Chondrocyte (in vitro differentiated cells): ENCODE data around the gene ORMDL3. TPM values are rescaled to one million over a fixed set of nuclear protein-coding genes. Genes with fewer than 3 reads are reported as not detected.

ENCODE experiments used
- DNase-seq: peaks from one replicate; pipeline ENCODE4 v3.0.0; 2021; ENCODE audit warnings: mixed read lengths, low spot score
- H3K27ac Mint-ChIP-seq: one replicate; pipeline ENCODE4 v1.8.0; 2021; ENCODE audit warnings: mild to moderate bottlenecking, moderate library complexity, mixed read lengths; ENCODE audit not compliant: unreplicated experiment
- H3K27me3 Mint-ChIP-seq: 2 replicates; pipeline ENCODE4 v1.8.0; 2021; ENCODE audit warnings: low read depth, mixed read lengths
- H3K36me3 Mint-ChIP-seq: 2 replicates; pipeline ENCODE4 v1.8.0; 2021; ENCODE audit warnings: low read depth, mixed read lengths
- H3K4me1 Mint-ChIP-seq: 2 replicates; pipeline ENCODE4 v1.8.0; 2021; ENCODE audit warnings: low read depth, mild to moderate bottlenecking, mixed read lengths
- H3K4me3 Mint-ChIP-seq: one replicate; pipeline ENCODE4 v1.8.0; 2021; ENCODE audit warnings: mild to moderate bottlenecking, moderate library complexity, mixed read lengths; ENCODE audit not compliant: unreplicated experiment
- H3K9me3 Mint-ChIP-seq: 2 replicates; pipeline ENCODE4 v1.8.0; 2021; ENCODE audit warnings: low read depth, mixed read lengths
- CTCF ChIP-seq: fragments of 200-600 bp; sonication (generic); IDR thresholded peaks from 2 replicates; pipeline ENCODE4 v1.5.0; 2021; ENCODE audit warnings: antibody characterized with exemption, mild to moderate bottlenecking, moderate library complexity
- total RNA-seq: library from RNA; stranded (reverse); gene quantifications from 3 replicates; pipeline ENCODE4 v1.2.1, GENCODE V29; 2021

The ORMDL3 gene
- total RNA-seq, 1 donor from 2014 or later: 59.9 TPM

- TF ChIP-seq CTCF: no peak
- no peak for DNase-seq
- H3K27ac Mint-ChIP-seq: no peak overlapping the region
- peaks cover 12% of the 10 kb centered on the region for H3K4me1 Mint-ChIP-seq
- H3K27me3 Mint-ChIP-seq: no peaks in the 10 kb centered on the region
- no peaks in the 10 kb centered on the region for H3K9me3 Mint-ChIP-seq
- no peak overlapping the region for H3K4me3 Mint-ChIP-seq
- H3K36me3 Mint-ChIP-seq: no peaks in the 10 kb centered on the region
These were observed 27.5 kb upstream of the ORMDL3 start for GRCh38 chr17:39954876-39955275.

GRCh38 chr17:39953471-39953888, 26.1 kb upstream of the ORMDL3 start:
- DNase-seq: no peak
- Mint-ChIP-seq H3K4me3 (peak overlapping the region; percentile 71), H3K27me3 (no peaks in the 10 kb centered on the region), H3K4me1 (peaks cover 9% of the 10 kb centered on the region), H3K9me3 (no peaks in the 10 kb centered on the region), H3K36me3 (no peaks in the 10 kb centered on the region), H3K27ac (no peak overlapping the region)
- TF ChIP-seq CTCF: no peak

GRCh38 chr17:39952680-39953470, 25.5 kb upstream of the ORMDL3 start:
- H3K36me3 Mint-ChIP-seq: no peaks in the 10 kb centered on the region
- no peaks in the 10 kb centered on the region for H3K9me3 Mint-ChIP-seq
- TF ChIP-seq CTCF: no peak
- H3K4me1 Mint-ChIP-seq: peaks cover 9% of the 10 kb centered on the region
- H3K27ac Mint-ChIP-seq: no peak overlapping the region
- no peaks in the 10 kb centered on the region for H3K27me3 Mint-ChIP-seq
- peak overlapping the region; percentile 71 for H3K4me3 Mint-ChIP-seq
- DNase-seq: peak; percentile 96

GRCh38 chr17:39951924-39952679, 24.7 kb upstream of the ORMDL3 start:
- DNase-seq: no peak
- H3K27ac Mint-ChIP-seq: no peak overlapping the region
- H3K4me3 Mint-ChIP-seq: peak overlapping the region; percentile 54
- peaks cover 9% of the 10 kb centered on the region for H3K4me1 Mint-ChIP-seq
- H3K36me3 Mint-ChIP-seq: no peaks in the 10 kb centered on the region
- no peaks in the 10 kb centered on the region for H3K9me3 Mint-ChIP-seq
- no peaks in the 10 kb centered on the region for H3K27me3 Mint-ChIP-seq
- no peak for TF ChIP-seq CTCF

- H3K9me3 Mint-ChIP-seq: no peaks in the 10 kb centered on the region
- no peak for DNase-seq
- no peak overlapping the region for H3K4me3 Mint-ChIP-seq
- H3K27me3 Mint-ChIP-seq: no peaks in the 10 kb centered on the region
- H3K4me1 Mint-ChIP-seq: peaks cover 9% of the 10 kb centered on the region
- H3K36me3 Mint-ChIP-seq: no peaks in the 10 kb centered on the region
- no peak for TF ChIP-seq CTCF
- no peak overlapping the region for H3K27ac Mint-ChIP-seq
These were observed 23.5 kb upstream of the ORMDL3 start for GRCh38 chr17:39950871-39951348.
